DND-41 (cell line): Measurements from ENCODE around the gene TFIP11.
A peak's percentile ranks its signal among the peaks of the same experiment; 100 is the strongest.

Source experiments
- ATAC-seq: fragments of 200-7000 bp; cut with Tn5 transposase; 3 replicates; pipeline ENCODE4 v1.9.1; 2021; ENCODE audit warnings: low read depth; ENCODE audit not compliant: insufficient read depth
- DNase-seq: peaks from one replicate; pipeline ENCODE4 v3.0.0-alpha.2; 2020
- H2AFZ ChIP-seq: 2 replicates; pipeline ENCODE4 v1.6.0; 2012; ENCODE audit warnings: low read depth, low read length
- H3K27ac ChIP-seq: 2 replicates; pipeline ENCODE4 v1.5.1; 2012; ENCODE audit warnings: low read length, inconsistent platforms
- H3K27me3 ChIP-seq: fragments of 200-600 bp; sonication (generic); 2 replicates; pipeline ENCODE4 v1.6.0; 2012; ENCODE audit warnings: low read length, mild to moderate bottlenecking, inconsistent platforms; ENCODE audit not compliant: insufficient read depth, poor library complexity
- H3K36me3 ChIP-seq: 2 replicates; pipeline ENCODE4 v1.5.1; 2012; ENCODE audit warnings: low read length, inconsistent platforms; ENCODE audit not compliant: insufficient read depth
- H3K4me1 ChIP-seq: 2 replicates; pipeline ENCODE4 v1.5.1; 2012; ENCODE audit warnings: mild to moderate bottlenecking, low read length; ENCODE audit not compliant: insufficient read depth
- H3K4me2 ChIP-seq: 2 replicates; pipeline ENCODE4 v1.6.0; 2012; ENCODE audit warnings: mild to moderate bottlenecking, moderate library complexity, low read length, inconsistent platforms; ENCODE audit not compliant: insufficient read depth
- H3K4me3 ChIP-seq, 2 experiments: fragments of 200-600 bp in 1 of 2; shearing (Covaris generic) in 1 of 2; 2 replicates each; pipeline ENCODE4 v1.5.1; 2012 to 2016; ENCODE audit warnings: inconsistent platforms in 2 of 2, low read length in 2 of 2, mild to moderate bottlenecking in 2 of 2, low read depth in 1 of 2, moderate library complexity in 1 of 2
- H3K79me2 ChIP-seq: 2 replicates; pipeline ENCODE4 v1.6.0; 2012; ENCODE audit warnings: low read length, inconsistent platforms; ENCODE audit not compliant: insufficient read depth
- H3K9ac ChIP-seq: 2 replicates; pipeline ENCODE4 v1.6.0; 2012; ENCODE audit warnings: low read depth, mild to moderate bottlenecking, inconsistent platforms, low read length, moderate library complexity
- H3K9me3 ChIP-seq: 2 replicates; pipeline ENCODE4 v1.5.1; 2012; ENCODE audit warnings: low read length, moderate library complexity, mild to moderate bottlenecking, inconsistent platforms; ENCODE audit not compliant: insufficient read depth, severe bottlenecking
- H4K20me1 ChIP-seq: 2 replicates; pipeline ENCODE4 v1.6.0; 2012; ENCODE audit warnings: low read length; ENCODE audit not compliant: insufficient read depth
- CTCF ChIP-seq: IDR thresholded peaks from 2 replicates; pipeline ENCODE4 v1.5.1; 2012; ENCODE audit warnings: borderline replicate concordance, low read length, moderate library complexity, mild to moderate bottlenecking; ENCODE audit not compliant: poor library complexity, severe bottlenecking; ENCODE audit errors: extremely low read depth
- EZH2 ChIP-seq: IDR thresholded peaks from 3 replicates; pipeline ENCODE4 v1.6.1; 2012; ENCODE audit warnings: borderline replicate concordance, low read depth, mild to moderate bottlenecking, moderate library complexity, low read length, inconsistent platforms; ENCODE audit not compliant: severe bottlenecking

TFIP11 gene

GRCh38 chr22:26542831-26543230 lies 30.6 kb upstream of the TFIP11 start:
- H3K79me2 ChIP-seq: no peaks in the 10 kb centered on the region
- peaks cover 17% of the 10 kb centered on the region for H3K36me3 ChIP-seq
- no peak overlapping the region for H2AFZ ChIP-seq
- H3K4me2 ChIP-seq: no peak overlapping the region
- peaks cover 7% of the 10 kb centered on the region; the same call in 1 of the 2 replicates for H4K20me1 ChIP-seq
- H3K9me3 ChIP-seq: no peaks in the 10 kb centered on the region
- no peak overlapping the region for H3K9ac ChIP-seq
- H3K4me1 ChIP-seq: no peaks in the 10 kb centered on the region
- ATAC-seq (peak; percentile 61), DNase-seq (peak; percentile 15)
- H3K4me3 ChIP-seq: no peak overlapping the region
- TF ChIP-seq EZH2 (no peak), CTCF (no peak)
- no peaks in the 10 kb centered on the region for H3K27me3 ChIP-seq
- 0 out of 2 replicates have a peak overlapping the region, but pooled peaks have one; percentile 25 for H3K27ac ChIP-seq

- ATAC-seq (no peak), DNase-seq (no peak)
- Histone ChIP-seq H4K20me1 (peaks cover 7% of the 10 kb centered on the region; the same call in 1 of the 2 replicates), H3K27me3 (no peaks in the 10 kb centered on the region), H3K4me3 (no peak overlapping the region), H3K79me2 (no peaks in the 10 kb centered on the region), H3K4me1 (no peaks in the 10 kb centered on the region), H3K9ac (no peak overlapping the region), H3K4me2 (no peak overlapping the region), H3K27ac (no peak overlapping the region), H2AFZ (no peak overlapping the region), H3K36me3 (peaks cover 20% of the 10 kb centered on the region), H3K9me3 (no peaks in the 10 kb centered on the region)
- TF ChIP-seq CTCF (no peak), EZH2 (no peak)
These were observed 29.0 kb upstream of the TFIP11 start for GRCh38 chr22:26541167-26541819.

- DNase-seq (no peak), ATAC-seq (no peak)
- no peak overlapping the region for H3K9ac ChIP-seq
- H3K27ac ChIP-seq: no peak overlapping the region
- no peaks in the 10 kb centered on the region for H3K4me1 ChIP-seq
- no peaks in the 10 kb centered on the region for H3K27me3 ChIP-seq
- no peaks in the 10 kb centered on the region for H3K9me3 ChIP-seq
- peaks cover 6% of the 10 kb centered on the region; the same call in 1 of the 2 replicates for H4K20me1 ChIP-seq
- no peaks in the 10 kb centered on the region for H3K79me2 ChIP-seq
- no peak overlapping the region for H3K4me2 ChIP-seq
- no peak overlapping the region for H2AFZ ChIP-seq
- peaks cover 24% of the 10 kb centered on the region for H3K36me3 ChIP-seq
- no peak for TF ChIP-seq EZH2
- no peak for TF ChIP-seq CTCF
- H3K4me3 ChIP-seq: no peak overlapping the region
These were observed 27.8 kb upstream of the TFIP11 start for GRCh38 chr22:26540119-26540518.

- Histone ChIP-seq H3K9ac (no peak overlapping the region), H3K4me1 (no peaks in the 10 kb centered on the region), H3K27ac (no peak overlapping the region), H3K4me3 (no peak overlapping the region), H3K79me2 (no peaks in the 10 kb centered on the region), H3K36me3 (peaks cover 24% of the 10 kb centered on the region), H3K27me3 (no peaks in the 10 kb centered on the region), H3K4me2 (no peak overlapping the region), H4K20me1 (no peaks in the 10 kb centered on the region), H3K9me3 (no peaks in the 10 kb centered on the region), H2AFZ (no peak overlapping the region)
- ATAC-seq (no peak), DNase-seq (no peak)
- no peak for TF ChIP-seq CTCF
- TF ChIP-seq EZH2: no peak
These were observed 24.5 kb upstream of the TFIP11 start for GRCh38 chr22:26536762-26537134.
